Activated CD8-positive, alpha-beta memory T cell treated with anti-CD3 and anti-CD28 coated beads for 1 hour (primary cell): ENCODE measurements around the gene RPS16.
A peak's percentile ranks its signal among the peaks of the same experiment; 100 is the strongest.

Source experiments
- DNase-seq, 2 donors: peaks; one replicate each; pipeline ENCODE4 v3.0.0-alpha.2; 2020; ENCODE audit warnings: low read depth in 1 of 2; ENCODE audit errors: extremely low read depth in 1 of 2

The RPS16 gene

DNA sequence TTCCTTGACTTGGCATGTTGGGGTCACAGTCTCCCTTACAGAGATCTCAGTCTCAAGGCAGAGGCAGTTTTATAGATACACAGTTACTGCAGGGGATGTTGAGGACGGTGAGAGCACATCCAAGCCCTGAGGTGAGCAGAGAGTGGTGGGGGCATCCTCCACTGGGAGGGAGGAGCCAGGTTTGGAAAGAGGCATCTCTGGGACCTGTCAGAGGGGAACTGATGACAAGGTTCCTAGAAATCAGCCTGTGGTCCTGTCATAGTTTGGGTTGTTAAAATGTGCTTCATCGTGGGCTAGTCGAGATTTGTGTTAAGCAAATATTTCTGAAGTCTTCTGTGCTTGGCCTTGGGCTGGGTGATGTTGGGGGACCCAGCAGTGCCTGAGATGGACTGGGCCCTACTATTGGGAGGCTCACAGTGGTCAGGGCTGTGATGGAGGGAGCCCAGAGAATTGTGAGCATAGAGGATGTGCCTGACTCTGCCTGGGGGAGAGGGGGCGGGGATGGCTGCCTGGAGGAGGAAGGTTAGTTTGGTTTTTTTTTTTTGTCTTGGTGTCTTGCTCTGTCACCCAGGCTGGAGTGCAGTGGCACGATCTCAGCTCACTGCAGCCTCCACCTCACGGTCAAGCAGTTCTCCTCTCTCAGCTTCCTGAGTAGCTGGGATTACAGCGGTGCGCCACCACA lies 13.5 kb upstream of the RPS16 start:
- DNase-seq = no peak

DNA sequence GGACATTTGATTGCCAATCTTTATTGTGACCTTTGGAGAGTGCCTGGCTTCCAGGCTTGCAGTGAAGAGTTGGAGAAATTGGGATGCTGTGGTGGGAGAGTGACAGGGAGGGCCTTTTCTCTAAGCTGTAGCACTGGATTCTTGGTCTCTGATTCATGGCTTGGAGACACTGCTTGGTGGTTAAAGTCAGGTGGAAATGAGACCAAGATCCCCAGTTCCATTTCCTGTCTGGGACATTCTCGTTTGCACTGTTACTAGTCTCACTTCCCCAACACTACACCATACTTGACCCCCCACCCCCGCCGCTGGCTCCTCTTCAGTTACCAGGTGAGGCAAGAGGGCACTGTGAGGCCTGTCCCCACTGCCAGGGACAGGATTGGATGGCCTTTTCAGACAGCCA lies 12.5 kb upstream of the RPS16 start:
- DNase-seq = no peak

DNA sequence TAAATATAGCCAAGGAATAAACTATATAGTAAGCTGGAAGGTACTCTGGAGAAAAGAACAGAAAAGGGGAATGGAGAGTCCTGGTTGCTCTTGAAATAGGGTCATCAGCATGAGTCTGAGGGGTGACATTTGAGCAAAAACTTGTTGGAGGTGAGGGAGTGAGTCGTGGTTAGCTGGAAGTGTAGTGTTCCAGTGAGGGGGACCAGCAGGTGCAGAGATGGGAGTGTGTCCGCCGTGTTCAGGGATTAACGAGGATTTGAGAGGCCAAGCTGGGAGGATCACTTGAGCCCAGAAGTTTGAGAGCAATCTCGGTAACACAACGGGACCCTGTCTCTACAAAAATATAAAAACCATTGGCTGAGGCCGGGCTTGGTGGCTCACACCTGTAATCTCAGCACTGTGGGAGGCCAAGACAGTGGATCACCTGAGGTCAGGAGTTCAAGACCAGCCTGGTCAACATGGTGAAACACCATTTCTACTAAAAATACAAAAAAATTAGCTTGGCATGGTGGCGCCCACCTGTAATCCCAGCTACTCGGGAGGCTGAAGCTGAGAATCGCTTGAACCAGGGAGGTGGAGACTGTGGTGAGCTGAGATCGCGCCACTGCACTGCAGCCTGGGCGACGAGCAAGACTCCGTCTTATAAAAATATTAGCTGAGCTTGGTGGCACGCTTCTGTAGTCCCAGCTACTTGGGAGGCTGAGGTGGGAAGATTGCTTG lies 10.8 kb upstream of the RPS16 start:
- no peak for DNase-seq

DNA sequence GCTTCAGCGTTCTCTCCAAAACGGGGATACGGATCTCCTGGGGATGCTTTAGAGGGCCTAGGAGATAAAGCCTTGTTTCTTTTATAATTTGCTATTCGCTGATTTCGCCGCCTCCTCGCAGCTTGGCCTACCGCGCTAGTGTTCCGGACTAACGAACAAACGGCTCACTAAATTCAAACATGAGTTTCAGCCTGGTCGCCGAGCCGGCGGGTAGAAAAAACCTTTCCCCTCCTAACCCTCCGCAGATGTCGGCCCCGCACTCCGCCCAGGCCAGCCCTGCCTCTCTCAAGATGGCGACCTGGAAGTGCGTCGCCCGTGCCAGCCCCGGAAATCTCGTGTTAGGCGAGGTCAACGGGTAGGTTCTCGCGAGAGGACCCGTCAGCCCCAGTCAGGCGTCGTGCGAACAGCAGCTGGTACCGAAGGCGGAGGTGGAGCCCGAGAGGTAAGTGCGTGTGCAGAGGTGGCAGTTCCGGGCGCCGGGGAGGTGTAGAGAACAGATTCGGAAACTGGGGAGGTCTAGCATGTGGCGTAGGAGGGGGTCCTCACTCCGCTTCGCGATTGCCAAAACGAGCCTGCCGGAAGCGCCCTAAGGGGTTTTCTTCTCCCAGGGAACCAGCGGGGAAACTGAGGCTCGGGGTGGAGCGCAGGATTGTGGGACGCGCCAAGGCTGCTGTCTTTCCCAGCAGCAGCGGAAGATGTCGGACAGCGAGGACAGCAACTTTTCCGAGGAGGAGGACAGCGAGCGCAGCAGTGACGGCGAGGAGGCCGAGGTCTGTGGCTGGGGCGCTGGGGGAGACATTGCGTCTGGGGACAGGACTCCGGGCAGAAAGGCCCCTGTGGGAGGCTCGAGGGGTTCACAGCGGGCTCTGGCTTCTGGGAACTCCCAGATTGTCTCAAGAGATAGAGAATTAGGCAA lies 9.7 kb upstream of the RPS16 start, which contains the start of gene SUPT5H:
Gene SUPT5H (plus strand): TSS at position 387 of the 916 bp plus-strand sequence. CDS start 309 bp downstream, at position 696.
- peak; percentile 91 to 98 for DNase-seq

DNA sequence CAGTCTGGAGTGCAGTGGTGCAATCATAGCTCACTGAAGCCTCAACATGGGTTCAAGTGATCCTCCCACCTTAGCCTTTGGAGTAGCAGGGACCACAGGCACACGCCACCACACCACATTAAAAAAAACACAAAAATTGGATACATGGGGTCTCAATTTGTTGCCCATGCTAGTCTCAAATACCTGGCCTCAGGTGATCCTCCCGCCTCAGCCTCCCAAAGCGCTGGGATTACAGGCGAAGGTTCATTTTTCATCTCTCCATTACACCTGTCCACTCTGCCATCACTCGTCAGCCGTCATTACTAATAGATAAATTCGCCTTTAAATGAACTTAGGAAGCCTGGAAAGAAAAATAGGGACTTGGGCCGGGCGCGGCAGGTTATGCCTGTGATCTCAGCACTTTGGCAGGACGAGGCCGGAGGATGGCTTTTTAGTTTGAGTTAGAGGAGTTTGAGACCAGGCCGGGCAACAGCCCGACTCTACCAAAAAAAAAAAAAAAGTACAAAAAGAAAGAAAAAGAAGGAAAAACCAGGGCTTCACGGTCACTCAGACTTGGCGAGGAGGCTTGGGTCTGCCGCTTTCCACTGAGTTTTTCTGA lies 8.9 kb upstream of the RPS16 start:
- no peak for DNase-seq

DNA sequence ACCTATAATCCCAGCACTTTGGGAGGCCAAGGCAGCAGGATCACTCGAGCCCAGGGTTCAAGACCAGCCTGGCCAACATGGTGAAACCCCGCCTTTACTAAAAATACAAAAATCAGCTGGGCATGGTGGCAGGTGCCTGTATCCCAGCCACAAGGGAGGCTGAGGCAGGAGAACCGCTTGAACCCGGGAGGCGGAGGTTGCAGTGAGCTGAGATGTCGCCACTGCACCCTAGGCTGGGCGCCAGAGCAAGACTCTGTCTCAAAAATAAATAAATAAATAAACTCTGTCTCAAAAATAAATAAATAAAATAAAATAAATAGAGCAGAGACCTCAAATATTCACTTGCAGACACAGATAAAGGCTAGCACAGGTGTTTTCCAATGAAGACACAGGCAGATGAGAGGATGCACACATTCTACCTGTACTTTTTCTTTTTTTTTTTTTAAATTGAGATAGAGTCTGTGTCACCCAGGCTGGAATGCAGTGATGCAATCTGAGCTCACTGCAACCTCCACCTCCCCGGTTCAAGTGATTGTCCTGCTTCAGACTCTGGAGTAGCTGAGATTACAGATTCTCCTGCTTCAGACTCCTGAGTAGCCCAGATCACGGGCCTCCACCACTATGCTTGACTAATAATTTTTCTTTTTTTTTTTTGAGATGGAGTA lies 2.7 kb upstream of the RPS16 start:
- DNase-seq = no peak

DNA sequence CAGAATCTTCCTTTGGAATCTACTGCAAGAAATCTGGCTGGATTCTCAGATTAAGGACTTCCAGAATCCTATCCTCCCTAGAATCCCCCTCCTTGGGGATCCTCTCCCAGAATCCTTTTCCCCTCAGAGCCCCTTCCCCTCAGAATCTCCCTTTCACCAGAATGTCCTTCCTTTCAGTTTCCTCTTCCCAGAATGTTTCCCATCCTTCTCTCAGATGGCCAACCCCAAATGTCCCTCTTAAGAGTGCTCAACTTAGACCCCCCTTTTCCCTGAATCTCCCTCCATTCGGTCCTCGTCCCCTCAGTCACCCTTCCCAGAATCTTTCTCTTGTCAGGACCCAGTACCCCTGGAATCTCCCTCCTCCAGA lies 584 bp upstream of the RPS16 start:
- DNase-seq = no peak

DNA sequence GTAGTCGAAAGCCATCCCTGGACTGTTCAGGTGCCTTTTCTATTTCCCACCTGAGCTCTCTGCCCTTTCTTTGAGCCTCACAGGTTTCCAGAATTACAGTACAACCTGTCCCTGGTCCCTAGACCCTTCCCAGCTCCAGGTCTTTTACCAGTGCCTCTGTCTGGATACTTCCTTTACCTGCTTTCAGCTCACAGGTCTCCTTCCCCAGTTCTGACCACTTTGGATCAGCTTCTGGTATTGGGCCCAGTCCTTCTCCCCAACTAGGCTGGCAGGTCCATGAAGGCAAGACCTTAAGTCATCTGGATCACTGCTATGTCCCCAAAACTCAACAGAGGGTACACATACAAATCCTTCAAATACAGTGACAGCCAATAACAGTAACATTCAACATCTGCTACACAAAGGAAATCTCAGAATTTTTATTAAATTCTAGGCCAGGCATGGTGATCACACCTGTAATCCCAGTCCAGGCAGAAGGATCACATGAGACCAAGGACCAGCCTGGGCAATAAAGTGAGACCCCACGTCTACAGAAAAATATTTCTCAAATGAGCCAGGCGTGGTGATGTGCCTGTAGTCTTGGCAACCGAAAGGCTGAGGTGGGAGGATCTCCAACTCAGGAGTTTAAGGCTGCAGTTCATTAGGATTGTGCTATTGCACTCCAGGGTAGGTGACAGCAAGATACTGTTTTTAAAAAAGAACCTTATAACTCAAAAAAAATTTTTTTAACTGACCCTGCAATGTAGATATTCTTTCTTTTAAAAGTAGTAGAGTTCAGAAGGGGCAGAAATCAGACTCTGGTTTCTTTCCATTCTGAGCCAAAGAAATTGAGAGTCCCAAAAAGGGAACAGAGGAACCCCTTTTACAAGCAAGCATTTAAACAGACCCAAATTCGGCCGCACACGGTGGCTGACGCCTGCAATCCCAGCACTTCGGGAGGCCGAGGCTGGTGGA lies 1.3 kb downstream of the RPS16 start:
- DNase-seq = no peak

DNA sequence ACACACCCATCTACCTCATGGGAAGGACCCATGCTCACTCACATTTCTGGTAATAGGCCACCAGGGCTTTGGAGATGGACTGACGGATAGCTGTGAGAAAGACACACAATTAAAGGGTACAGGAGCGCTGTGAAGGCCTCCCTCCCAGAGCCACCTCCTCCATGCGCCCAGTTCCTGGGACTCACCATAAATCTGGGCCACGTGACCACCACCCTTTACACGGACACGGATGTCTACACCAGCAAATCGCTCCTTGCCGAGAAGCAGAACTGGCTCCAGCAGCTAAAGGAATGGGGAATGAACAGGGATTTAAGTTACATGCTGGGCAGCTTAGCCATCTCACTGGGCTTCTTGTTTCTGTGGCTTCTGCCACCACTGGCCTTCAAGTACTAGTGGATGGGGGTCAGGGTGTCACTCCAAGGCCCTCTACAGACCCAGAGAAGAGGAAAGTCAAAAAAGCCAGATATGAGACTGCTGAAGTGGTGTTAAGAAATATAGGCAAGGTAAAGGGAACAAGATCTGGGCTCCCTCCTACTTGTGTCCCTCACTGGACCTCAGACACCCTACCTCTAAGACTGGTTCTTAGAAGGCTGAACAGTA lies 2.2 kb downstream of the RPS16 start:
- no peak for DNase-seq

DNA sequence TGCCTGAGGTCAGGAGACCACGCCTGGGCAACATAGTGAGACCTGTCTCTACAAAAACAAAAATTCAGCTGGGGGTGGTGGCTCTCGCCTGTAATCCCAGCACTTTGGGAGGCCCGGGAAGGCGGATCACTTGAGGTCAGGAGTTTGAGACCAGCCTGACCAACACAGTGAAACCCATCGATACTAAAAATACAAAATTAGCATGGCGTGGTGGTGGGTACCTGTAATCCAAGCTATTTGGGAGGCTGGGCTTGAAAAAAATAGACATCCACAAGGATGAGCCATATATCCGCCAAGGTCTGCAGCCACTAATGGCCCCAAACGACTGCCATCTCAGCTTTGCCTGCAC lies 3.1 kb downstream of the RPS16 start:
- DNase-seq = no peak

DNA sequence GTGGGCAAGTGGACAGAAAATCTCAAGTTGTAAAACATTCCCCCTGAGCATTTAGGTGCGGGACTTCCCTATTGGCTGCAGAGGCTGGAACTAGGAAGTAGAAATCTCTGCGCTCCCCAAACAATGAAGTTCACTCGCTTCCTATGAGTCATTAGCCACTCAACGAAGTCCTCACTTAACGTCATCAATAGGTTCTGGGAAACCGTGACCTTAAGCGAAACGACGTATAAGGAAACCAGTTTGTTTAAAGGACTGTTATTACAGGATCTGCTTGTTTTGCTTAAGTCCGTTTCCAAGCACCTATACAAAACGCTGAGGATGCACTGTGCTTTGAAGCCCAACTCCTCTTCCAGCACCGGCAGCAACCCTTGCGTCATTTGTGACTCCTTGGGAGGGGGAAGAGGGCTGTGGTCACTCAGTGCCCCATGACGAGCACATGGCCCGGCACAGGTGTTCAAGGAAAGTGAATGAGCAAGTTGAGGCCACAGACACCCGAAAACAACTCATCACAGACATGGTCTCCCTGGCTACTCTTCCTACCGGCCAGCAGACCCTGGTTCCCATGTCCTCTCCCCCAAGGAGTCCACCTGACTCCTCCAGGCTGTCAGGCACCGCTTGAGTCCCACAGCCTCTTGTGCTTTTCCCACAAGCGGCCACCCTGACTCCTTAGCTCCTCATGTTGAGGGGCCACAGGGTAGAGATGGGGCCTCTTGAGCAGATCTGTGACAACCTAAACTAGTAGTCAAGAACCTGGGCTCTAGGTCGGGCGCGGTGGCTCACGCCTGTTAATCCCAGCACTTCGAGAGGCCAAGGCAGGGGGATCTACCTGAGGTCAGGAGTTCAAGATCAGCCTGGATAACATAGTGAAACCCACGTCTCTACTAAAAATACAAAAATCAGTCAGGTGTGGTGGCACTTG lies 4.8 kb downstream of the RPS16 start:
- DNase-seq = no peak

DNA sequence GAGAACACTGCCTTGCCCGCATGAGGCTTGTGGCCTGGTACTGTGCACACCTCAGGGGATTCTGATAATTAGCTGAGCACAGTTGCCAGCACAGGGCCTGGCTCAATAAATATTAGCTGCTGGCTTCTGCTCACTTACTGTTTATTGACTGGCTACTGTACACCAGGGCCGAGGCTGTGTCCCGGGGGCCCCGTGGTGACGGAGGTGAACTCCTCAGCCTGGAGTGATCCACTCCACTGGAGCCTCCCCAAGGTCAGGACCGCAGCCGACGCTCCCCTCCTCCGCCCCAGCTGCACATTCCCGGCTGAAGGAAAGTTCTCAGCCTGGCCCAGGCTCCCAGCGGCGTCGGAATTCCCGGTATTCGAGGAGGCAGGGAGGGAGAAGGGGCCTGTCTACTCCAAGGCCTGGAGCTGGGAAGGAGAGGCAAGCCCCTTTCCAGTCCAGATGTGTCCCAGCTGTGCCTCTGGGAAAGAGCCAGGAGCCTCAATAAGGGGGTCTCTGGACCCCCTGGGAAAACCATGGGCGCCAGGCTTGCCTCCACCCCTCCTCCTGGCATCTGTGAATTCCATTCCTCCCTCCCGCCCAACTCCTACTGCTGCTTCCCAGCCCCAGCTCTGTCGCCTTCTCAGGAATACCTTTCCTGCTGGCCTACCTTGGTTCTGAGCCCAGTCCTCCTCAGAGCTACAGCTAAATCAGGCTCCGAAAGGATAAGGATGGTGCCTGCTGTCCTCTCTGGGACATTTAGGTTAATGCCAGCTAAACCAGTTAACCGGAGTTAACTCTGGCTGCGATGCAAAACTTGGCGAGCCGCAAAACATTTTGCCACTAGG lies 7.3 kb downstream of the RPS16 start:
- DNase-seq = no peak

DNA sequence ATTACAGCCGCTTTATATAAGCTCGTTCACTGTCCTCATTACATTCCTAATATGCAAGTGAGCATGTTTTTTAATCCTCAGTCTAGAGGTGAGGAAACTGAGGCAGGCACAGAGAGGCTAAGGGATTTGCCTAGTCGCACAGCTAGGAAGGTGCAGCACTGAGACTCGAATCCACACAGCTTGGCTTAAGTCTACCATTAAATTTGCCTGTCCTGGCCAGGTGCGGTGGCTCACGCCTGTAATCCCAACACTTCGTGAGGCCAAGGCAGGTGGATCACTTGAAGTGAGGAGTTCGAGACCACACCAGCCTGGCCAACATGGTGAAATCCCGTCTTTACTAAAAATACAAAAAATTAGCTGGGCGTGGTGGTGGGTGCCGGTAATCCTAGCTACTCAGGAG lies 8.0 kb downstream of the RPS16 start:
- DNase-seq = no peak

DNA sequence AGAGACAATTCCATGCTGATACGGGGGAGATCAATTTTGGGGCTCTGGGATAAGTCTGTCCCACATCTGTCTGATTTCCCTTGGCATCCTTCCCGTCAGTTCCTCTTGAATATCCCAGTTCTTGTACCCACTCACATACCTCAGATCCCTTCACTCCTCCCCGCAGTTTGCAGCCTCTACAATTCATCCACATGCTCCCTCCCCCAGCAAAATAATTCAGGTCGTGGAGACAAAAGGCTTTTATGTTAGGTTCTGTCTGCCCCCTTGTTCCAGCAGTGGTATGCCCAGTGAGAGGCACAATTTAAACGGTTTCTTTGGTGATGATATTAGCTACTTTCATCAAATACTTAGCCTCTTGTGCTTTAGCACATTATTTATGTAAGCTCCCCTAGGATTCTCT lies 9.6 kb downstream of the RPS16 start:
- no peak for DNase-seq

DNA sequence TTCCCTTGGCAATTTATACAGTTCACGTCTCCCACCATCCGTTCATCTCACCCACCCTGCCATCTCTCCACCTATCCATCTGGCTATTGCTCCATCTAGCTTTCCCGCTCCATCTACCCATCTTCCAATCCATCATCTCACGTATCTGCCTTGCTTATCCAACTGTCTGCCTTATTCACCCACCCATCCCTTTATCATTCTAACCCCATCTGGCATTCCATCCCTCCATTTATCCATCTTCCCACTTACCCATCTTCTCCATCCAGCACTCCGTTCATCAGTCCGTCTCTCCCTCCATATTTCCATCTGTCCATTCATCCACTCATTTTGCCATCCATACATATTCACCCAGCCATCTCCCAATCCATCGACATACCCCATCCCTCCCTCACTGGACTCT lies 10.0 kb downstream of the RPS16 start:
- no peak for DNase-seq

DNA sequence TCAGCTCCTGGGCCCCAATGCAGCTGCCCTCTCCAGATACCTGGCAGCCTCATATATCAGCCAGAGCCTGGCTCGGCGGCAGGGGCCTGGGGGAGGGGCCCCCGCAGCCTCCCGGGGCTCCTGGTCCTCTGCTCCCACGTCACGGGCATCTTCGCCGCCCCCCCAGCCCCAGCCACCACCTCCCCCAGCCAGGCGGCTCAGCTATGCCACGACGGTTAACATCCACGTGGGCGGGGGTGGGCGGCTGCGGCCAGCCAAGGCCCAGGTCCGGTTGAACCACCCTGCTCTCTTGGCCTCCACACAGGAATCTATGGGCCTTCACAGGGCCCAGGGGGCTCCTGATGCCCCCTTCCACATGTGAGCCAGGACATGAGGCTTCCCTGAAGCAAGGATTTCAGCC lies 10.8 kb downstream of the RPS16 start:
- no peak for DNase-seq
